Brain microvascular endothelial cell (primary cell): ENCODE measurements around the gene CUL4A.

Source experiments
- DNase-seq: peaks from one replicate; pipeline ENCODE4 v3.0.0-alpha.2; 2020
- H3K27ac ChIP-seq: fragments of 250-450 bp; sonication (Bioruptor Pico); 2 replicates; pipeline ENCODE4 v1.5.1; 2020; ENCODE audit warnings: mild to moderate bottlenecking, moderate library complexity
- H3K27me3 ChIP-seq: fragments of 250-450 bp; sonication (Bioruptor Pico); replicated peaks from 2 replicates; pipeline ENCODE4 v1.5.1; 2020; ENCODE audit warnings: mild to moderate bottlenecking
- H3K36me3 ChIP-seq: fragments of 250-450 bp; sonication (Bioruptor Pico); replicated peaks from 2 replicates; pipeline ENCODE4 v1.5.1; 2020; ENCODE audit warnings: mild to moderate bottlenecking
- H3K4me3 ChIP-seq: 2 replicates; pipeline ENCODE4 v1.5.1; 2011; ENCODE audit warnings: low read depth, mild to moderate bottlenecking, control low read depth, low read length, moderate library complexity
- CTCF ChIP-seq: IDR thresholded peaks from 2 replicates; pipeline ENCODE4 v1.5.1; 2011; ENCODE audit warnings: low read depth, mild to moderate bottlenecking, moderate library complexity, low read length, control low read depth, inconsistent platforms; ENCODE audit errors: missing control alignments
- in situ Hi-C: cut with HindIII; loops from 2 replicates; pipeline ENCODE4 v1.10.0; 2017; ENCODE audit warnings: low sequenced_read_pairs, low pct_ligation_motif_present

The CUL4A gene

GRCh38 chr13:113207890-113208420 lies 1.5 kb upstream of the CUL4A start:
- Histone ChIP-seq H3K36me3 (peaks cover 20% of the 10 kb centered on the region), H3K27me3 (no peaks in the 10 kb centered on the region), H3K27ac (peak overlapping the region; percentile 99), H3K4me3 (peak overlapping the region; percentile 89)
- peak; percentile 4 for TF ChIP-seq CTCF
- DNase-seq = peak; percentile 37
- in situ Hi-C loops = no loop called here

- TF ChIP-seq CTCF = no peak
- peaks cover 20% of the 10 kb centered on the region for H3K36me3 ChIP-seq
- DNase-seq = peak; percentile 66
- H3K27me3 ChIP-seq = no peaks in the 10 kb centered on the region
- H3K4me3 ChIP-seq = peak within 1 kb of the TSS; percentile 89
- in situ Hi-C loops = no loop called here
- peak within 1 kb of the TSS; percentile 99 for H3K27ac ChIP-seq
Measured at GRCh38 chr13:113208421-113209335, 735 bp upstream of the CUL4A start, which contains the start of gene PCID2. PCID2 (minus strand) TSS chr13:113208669; CDS start chr13:113208634, 35 bp downstream.

- peak; percentile 20 for DNase-seq
- Histone ChIP-seq H3K4me3 (peak overlapping the region; percentile 89), H3K36me3 (peaks cover 20% of the 10 kb centered on the region), H3K27me3 (no peaks in the 10 kb centered on the region), H3K27ac (peak overlapping the region; percentile 99)
- in situ Hi-C loops = no loop called here
- no peak for TF ChIP-seq CTCF
Measured at GRCh38 chr13:113209759-113210421, 477 bp downstream of the CUL4A start.

- no peak for DNase-seq
- in situ Hi-C loops = no loop called here
- no peak for TF ChIP-seq CTCF
- Histone ChIP-seq H3K27ac (no peak overlapping the region), H3K36me3 (peaks cover 20% of the 10 kb centered on the region), H3K27me3 (no peaks in the 10 kb centered on the region), H3K4me3 (peak overlapping the region; percentile 89)
Measured at GRCh38 chr13:113210833-113211232, 1.4 kb downstream of the CUL4A start.

GRCh38 chr13:113211774-113212173 lies 2.4 kb downstream of the CUL4A start:
- peak; percentile 39 for TF ChIP-seq CTCF
- Histone ChIP-seq H3K27me3 (no peaks in the 10 kb centered on the region), H3K4me3 (no peak overlapping the region), H3K36me3 (peaks cover 20% of the 10 kb centered on the region), H3K27ac (no peak overlapping the region)
- in situ Hi-C loops = no loop called here
- no peak for DNase-seq
